ENCODE data around the gene HSP90AB1. TPM values are rescaled to one million over a fixed set of nuclear protein-coding genes. Genes with fewer than 3 reads are reported as not detected.

HSP90AB1 gene
- total and polyA plus RNA-seq, 9 of the 15 experiments (the other 6 are each of a cell fraction or from before 2014, with no cell fraction given) = 1,780 to 3,358 (median 2,262) TPM

GRCh38 chr6:44271914-44272313, 25.0 kb downstream of the HSP90AB1 start (continued):
- TF ChIP-seq NR2C2 (CRISPR knock-in tag; IDR thresholded peaks at IDR 0.05) = no peak
- no peak for TF ChIP-seq NR2C2 (tag; IDR thresholded peaks at IDR 0.05)
- no peak for TF ChIP-seq ZNF124 (CRISPR knock-in tag; IDR thresholded peaks at IDR 0.05)
- TF ChIP-seq SRSF1 (IDR thresholded peaks at IDR 0.05; ENCODE audit: low read depth, low read length) = no peak
- TF ChIP-seq SP1 (CRISPR knock-in tag; IDR thresholded peaks at IDR 0.05) = no peak

GRCh38 chr6:44272529-44272928, 25.6 kb downstream of the HSP90AB1 start:
- 4% methylated on average over 3 of the region's 3 CpGs for WGBS (ENCODE audit: insufficient coverage, low coverage, missing lambda C conversion rate)
- in situ Hi-C loops (cut with MboI) (no loop called here), intact Hi-C loops (cut with micrococcal nuclease) (no loop called here)
- Histone ChIP-seq H3K9me1 (ENCODE audit: control insufficient read depth, insufficient read depth, low read length) (peaks cover under 1% of the 10 kb centered on the region), H3K36me3 (ENCODE audit: control insufficient read depth, insufficient read depth, low read length) (no peaks in the 10 kb centered on the region), H2AFZ (ENCODE audit: low read depth, low read length) (no peak overlapping the region), H3K4me2 (ENCODE audit: insufficient read depth, low read length) (no peak overlapping the region), H3K9ac (ENCODE audit: insufficient read depth in 1 of 2, low read depth in 2 of 2, low read length in 2 of 2) (peak overlapping the region in 1 of 2 experiments; percentile 71; a peak in 1 of 4 replicates), H3K4me3 (no peak overlapping the region), H3K79me2 (ENCODE audit: control insufficient read depth, insufficient read depth, low read length) (no peaks in the 10 kb centered on the region), H3K27me3 (ENCODE audit: control insufficient read depth in 2 of 2, insufficient read depth in 2 of 2, low read length in 2 of 2) (peaks cover 70 to 78% of the 10 kb centered on the region in 2 experiments), H3K27ac (ENCODE audit: extremely low read depth, low read depth, low read length) (no peak overlapping the region), H4K20me1 (replicated peaks; ENCODE audit: control insufficient read depth, insufficient read depth, low read length) (peaks cover 13% of the 10 kb centered on the region), H3K9me3 (replicated peaks; ENCODE audit: control insufficient read depth, insufficient read depth, low read depth, low read length) (no peaks in the 10 kb centered on the region), H3K4me1 (replicated peaks in 1 of 2; ENCODE audit: control insufficient read depth in 2 of 2, insufficient read depth in 2 of 2, low read length in 2 of 2) (peaks cover 0 to 33% of the 10 kb centered on the region in 2 experiments; a peak in 2 of 5 replicates)
- ATAC-seq (no peak), FAIRE-seq (no peak), DNase-seq (ENCODE audit: extremely low read depth in 1 of 4, low spot score in 3 of 4) (no peak)
- BruUV-seq (replicated peaks) = no TSS peak
- POLR2A ChIA-PET = interaction anchor here (0.7 to 4.7 kb wide), 2 partner anchors 25 to 115 kb away, joined by 4 to 24 read pairs; partner anchors contain the start of gene HSP90AB1
- CTCF ChIA-PET (ENCODE audit: low intra/inter-chr PET ratio) = interaction anchor here (0.5 kb wide), 1 partner anchor 27 kb away, joined by 3 read pairs; no protein-coding TSS in a partner anchor
- TF ChIP-seq ZNF184 (CRISPR knock-in tag; IDR thresholded peaks at IDR 0.05) (no peak), MTA3 (IDR thresholded peaks at IDR 0.05; ENCODE audit: borderline replicate concordance) (no peak), MITF (IDR thresholded peaks at IDR 0.05) (no peak), FOXA1 (IDR thresholded peaks at IDR 0.05; ENCODE audit: borderline replicate concordance) (no peak), RBM14 (IDR thresholded peaks at IDR 0.05; ENCODE audit: borderline replicate concordance, insufficient read depth, low read depth, low read length) (no peak), ETV5 (CRISPR knock-in tag; IDR thresholded peaks at IDR 0.05; ENCODE audit: low read depth) (no peak), PATZ1 (CRISPR knock-in tag; IDR thresholded peaks at IDR 0.05; ENCODE audit: borderline replicate concordance) (no peak), CSDE1 (IDR thresholded peaks at IDR 0.05) (no peak), PURB (CRISPR knock-in tag; IDR thresholded peaks at IDR 0.05; ENCODE audit: low read depth) (no peak), ELK1 (CRISPR knock-in tag; IDR thresholded peaks at IDR 0.05) (no peak), SUPT5H (IDR thresholded peaks at IDR 0.05) (no peak), ZBTB7A (IDR thresholded peaks at IDR 0.05; ENCODE audit: borderline replicate concordance, control insufficient read depth, low read depth, low read length) (no peak), PHF8 (IDR thresholded peaks at IDR 0.05; ENCODE audit: borderline replicate concordance, low read length) (no peak)

All from K562 (cell line).